ENCODE results near the gene NXN.
"Not testable (repeated sequence)": the region's sequence is repeated elsewhere in the genome, so short reads cannot be mapped to it uniquely, and the experiment has no call there.

Gene NXN

DNA sequence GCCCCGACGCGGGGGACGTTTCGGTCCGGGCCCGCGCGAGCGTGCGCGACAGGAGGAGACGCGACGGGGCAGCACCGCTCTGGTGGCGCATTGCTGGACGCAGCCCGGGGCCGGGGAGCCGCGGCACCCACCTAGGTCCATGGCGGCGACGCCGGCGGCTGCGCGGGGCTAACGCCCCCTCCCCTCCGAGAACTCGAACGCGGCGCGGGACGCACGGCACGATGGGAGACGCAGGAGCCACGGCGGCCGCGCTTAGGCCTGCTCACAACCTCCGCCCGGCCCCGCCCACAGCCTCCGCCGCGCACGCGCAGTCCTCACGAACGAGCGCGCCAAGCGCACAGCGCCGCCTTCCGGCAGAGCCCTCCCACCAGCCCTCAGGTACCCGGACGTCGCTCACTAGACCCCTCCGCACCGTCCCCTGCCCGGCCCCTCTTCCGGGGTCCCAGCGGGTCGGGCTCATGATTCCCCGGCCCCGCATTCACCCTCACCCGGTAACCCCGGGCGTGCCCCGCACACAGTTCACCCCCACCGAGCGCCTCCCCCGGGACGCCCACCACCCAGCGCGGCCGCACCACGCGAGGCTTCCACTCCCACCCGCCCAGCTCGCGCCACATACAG lies 227.5 kb downstream of the NXN start, which contains the start of gene GEMIN4:
TSS of gene GEMIN4 (minus strand) at position 263 of the 618 bp plus-strand sequence. CDS start at position 141, 122 bp downstream.
- peak; percentile 86 for DNase-seq

DNA sequence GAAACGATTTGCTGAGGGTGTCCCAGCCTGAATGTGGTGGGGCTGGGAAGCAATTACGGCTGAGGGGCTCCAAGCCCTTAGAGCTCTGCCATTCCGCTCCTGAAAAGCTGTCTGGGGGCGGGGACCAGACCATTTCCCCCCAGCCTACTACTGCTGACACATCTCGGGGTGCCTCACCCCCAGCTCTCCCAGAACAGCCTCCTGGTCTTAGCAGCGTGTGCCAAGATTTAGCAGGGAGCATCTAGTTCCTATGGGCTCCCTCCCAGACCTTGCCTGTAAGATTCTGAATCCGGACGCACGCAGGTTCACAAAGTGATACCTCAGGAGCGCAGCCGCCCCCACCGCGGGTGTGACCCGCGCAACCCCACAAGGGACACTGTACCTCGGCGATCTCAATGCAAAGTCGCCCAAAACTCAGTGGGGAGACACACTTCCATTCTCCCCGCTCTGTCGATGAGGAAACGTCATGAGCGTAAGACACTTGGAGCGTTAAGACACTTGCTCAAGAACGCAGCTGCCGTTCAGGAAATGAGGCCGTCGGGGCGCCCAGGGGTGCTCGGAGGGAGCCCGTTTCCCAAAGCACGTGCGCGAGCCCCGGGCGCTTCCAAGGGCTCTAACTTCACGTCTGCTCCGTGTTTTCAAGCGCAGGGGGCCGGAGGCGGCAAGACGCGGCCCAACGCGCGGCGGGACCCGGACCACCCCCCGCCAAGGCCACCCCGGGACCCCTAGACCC lies 228.1 kb downstream of the NXN start:
- DNase-seq, result no peak

DNA sequence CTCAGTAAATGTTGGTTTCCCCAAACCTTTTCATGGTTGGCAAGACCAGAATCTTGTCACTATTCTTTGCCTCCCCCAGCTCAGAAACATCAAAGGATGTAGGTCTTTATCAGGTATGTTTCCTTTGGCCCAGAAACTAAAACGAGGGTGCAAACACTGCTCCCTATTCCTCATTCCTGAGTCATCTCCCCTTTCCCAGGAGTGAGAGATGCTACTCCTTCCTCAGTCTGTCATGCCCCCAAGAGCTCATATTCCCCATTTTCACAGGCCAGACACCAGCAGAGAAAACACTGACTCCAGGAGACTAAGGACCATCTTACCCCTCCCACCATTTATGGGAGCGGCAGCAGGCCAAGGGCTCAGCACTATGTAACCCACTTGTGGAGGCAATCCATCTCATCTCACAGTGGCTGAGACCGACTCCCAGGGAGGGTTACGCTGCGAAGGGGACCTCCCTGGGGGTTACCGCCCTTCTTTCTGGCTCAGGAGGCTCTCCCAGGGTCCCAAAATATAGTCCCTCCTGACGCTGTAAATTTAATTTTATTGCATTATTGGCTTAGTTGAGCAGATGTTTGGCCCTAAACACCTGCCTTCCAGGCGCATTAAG lies 229.0 kb downstream of the NXN start:
- DNase-seq, result no peak

DNA sequence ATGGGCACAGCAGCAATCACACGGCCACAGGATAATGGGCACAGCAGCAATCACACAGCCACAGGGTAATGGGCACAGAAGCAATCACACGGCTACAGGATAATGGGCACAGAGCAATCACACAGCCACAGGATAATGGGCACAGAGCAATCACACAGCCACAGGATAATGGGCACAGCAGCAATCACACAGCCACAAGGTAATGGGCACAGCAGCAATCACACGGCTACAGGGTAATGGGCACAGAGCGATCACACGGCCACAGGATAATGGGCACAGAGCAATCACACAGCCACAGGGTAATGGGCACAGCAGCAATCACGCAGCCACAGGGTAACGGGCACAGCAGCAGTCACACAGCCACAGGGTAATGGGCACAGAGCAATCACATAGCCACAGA lies 230.2 kb downstream of the NXN start:
- DNase-seq, result not testable (repeated sequence)
